ENCODE results near the gene RTL3. TPM values are rescaled to one million over a fixed set of nuclear protein-coding genes. Genes with fewer than 3 reads are reported as not detected.

The RTL3 gene
- under 0.01 and 0.11 TPM in 2 replicates for total RNA-seq (2014; rRNA removed; shearing (Covaris generic))
- polyA plus RNA-seq (2016; fragmentation: Nextera tagmentation; extraction: Ambion mirVana) = 0.18 and 0.39 TPM in 2 replicates

GRCh38 chrX:78658845-78659744 is at the start of gene RTL3:
RTL3 (minus strand) TSS chrX:78659328; CDS start chrX:78658420, 908 bp downstream.
- H3K9me2 ChIP-seq (ENCODE audit: insufficient read depth) = no peaks in the 10 kb centered on the region
- no peaks in the 10 kb centered on the region for H4K20me1 ChIP-seq (ENCODE audit: insufficient read depth)
- H3K4me3 ChIP-seq = no peak within 1 kb of the TSS
- H3K4me2 ChIP-seq (ENCODE audit: unreplicated experiment) = peak within 1 kb of the TSS; percentile 68
- peak within 1 kb of the TSS; percentile 64 for H3K9ac ChIP-seq
- no peaks in the 10 kb centered on the region for H3K79me2 ChIP-seq (ENCODE audit: insufficient read depth)
- peak within 1 kb of the TSS; percentile 93 for H3K27ac ChIP-seq
- H3K36me3 ChIP-seq (ENCODE audit: low read depth) = no peaks in the 10 kb centered on the region
- peak; percentile 83 for DNase-seq
- TF ChIP-seq EZH2 (IDR thresholded peaks at IDR 0.05; ENCODE audit: insufficient read depth, poor library complexity, severe bottlenecking) (no peak), EZH2phosphoT487 (IDR thresholded peaks at IDR 0.05; ENCODE audit: insufficient read depth, low read depth) (no peak)
- 4 to 10% methylated on average over 3 of the region's 3 CpGs for WGBS, 2 experiments (ENCODE audit: low coverage in 1 of 2, low lambda C conversion rate in 2 of 2, missing lambda C conversion rate in 2 of 2)
- in situ Hi-C loops (cut with MboI) = no loop called here
- H2AFZ ChIP-seq = no peak within 1 kb of the TSS
- no peaks in the 10 kb centered on the region for H3K27me3 ChIP-seq (replicated peaks; ENCODE audit: insufficient read depth)
- H3F3A ChIP-seq (ENCODE audit: insufficient read depth) = peaks cover 10% of the 10 kb centered on the region; the same call in 1 of the 2 replicates
- no peaks in the 10 kb centered on the region for H3K9me3 ChIP-seq (ENCODE audit: low read depth)
- peaks cover 32% of the 10 kb centered on the region for H3K4me1 ChIP-seq (ENCODE audit: insufficient read depth)

- no peaks in the 10 kb centered on the region for H3K79me2 ChIP-seq (ENCODE audit: insufficient read depth)
- no peaks in the 10 kb centered on the region for H3F3A ChIP-seq (ENCODE audit: insufficient read depth)
- H3K4me2 ChIP-seq (ENCODE audit: unreplicated experiment) = no peak overlapping the region
- no peaks in the 10 kb centered on the region for H3K9me2 ChIP-seq (ENCODE audit: insufficient read depth)
- H3K27me3 ChIP-seq (replicated peaks; ENCODE audit: insufficient read depth) = no peaks in the 10 kb centered on the region
- H3K9ac ChIP-seq = no peak overlapping the region
- no peaks in the 10 kb centered on the region for H3K36me3 ChIP-seq (ENCODE audit: low read depth)
- H3K27ac ChIP-seq = no peak overlapping the region
- TF ChIP-seq EZH2phosphoT487 (IDR thresholded peaks at IDR 0.05; ENCODE audit: insufficient read depth, low read depth) = no peak
- TF ChIP-seq EZH2 (IDR thresholded peaks at IDR 0.05; ENCODE audit: insufficient read depth, poor library complexity, severe bottlenecking) = no peak
- 33 to 35% methylated on average over 1 to 2 of the region's 2 CpGs for WGBS, 2 experiments (ENCODE audit: low coverage in 1 of 2, low lambda C conversion rate in 2 of 2, missing lambda C conversion rate in 2 of 2)
- DNase-seq = no peak
- no peak overlapping the region for H2AFZ ChIP-seq
- H3K4me3 ChIP-seq = no peak overlapping the region
- no peaks in the 10 kb centered on the region for H4K20me1 ChIP-seq (ENCODE audit: insufficient read depth)
- no peaks in the 10 kb centered on the region for H3K4me1 ChIP-seq (ENCODE audit: insufficient read depth)
- in situ Hi-C loops (cut with MboI) = no loop called here
- H3K9me3 ChIP-seq (ENCODE audit: low read depth) = no peaks in the 10 kb centered on the region
Observed at GRCh38 chrX:78708816-78709215, 49.7 kb upstream of the RTL3 start.

GRCh38 chrX:78708262-78708661 is 49.1 kb upstream of the RTL3 start:
- H3K4me3 ChIP-seq = no peak overlapping the region
- no peaks in the 10 kb centered on the region for H3K9me2 ChIP-seq (ENCODE audit: insufficient read depth)
- no peaks in the 10 kb centered on the region for H4K20me1 ChIP-seq (ENCODE audit: insufficient read depth)
- H3K4me2 ChIP-seq (ENCODE audit: unreplicated experiment) = no peak overlapping the region
- no peaks in the 10 kb centered on the region for H3F3A ChIP-seq (ENCODE audit: insufficient read depth)
- H3K36me3 ChIP-seq (ENCODE audit: low read depth) = no peaks in the 10 kb centered on the region
- DNase-seq = peak; percentile 57
- H3K9me3 ChIP-seq (ENCODE audit: low read depth) = no peaks in the 10 kb centered on the region
- H3K4me1 ChIP-seq (ENCODE audit: insufficient read depth) = no peaks in the 10 kb centered on the region
- no peaks in the 10 kb centered on the region for H3K27me3 ChIP-seq (replicated peaks; ENCODE audit: insufficient read depth)
- WGBS, 2 experiments (ENCODE audit: low coverage in 1 of 2, low lambda C conversion rate in 2 of 2, missing lambda C conversion rate in 2 of 2) = 0% methylated on average over 1 to 2 of the region's 2 CpGs
- in situ Hi-C loops (cut with MboI) = no loop called here
- no peak for TF ChIP-seq EZH2 (IDR thresholded peaks at IDR 0.05; ENCODE audit: insufficient read depth, poor library complexity, severe bottlenecking)
- no peak for TF ChIP-seq EZH2phosphoT487 (IDR thresholded peaks at IDR 0.05; ENCODE audit: insufficient read depth, low read depth)
- no peak overlapping the region for H2AFZ ChIP-seq
- H3K79me2 ChIP-seq (ENCODE audit: insufficient read depth) = no peaks in the 10 kb centered on the region
- no peak overlapping the region for H3K27ac ChIP-seq
- no peak overlapping the region for H3K9ac ChIP-seq

GRCh38 chrX:78706071-78706470 is 46.9 kb upstream of the RTL3 start:
- no peaks in the 10 kb centered on the region for H3K9me2 ChIP-seq (ENCODE audit: insufficient read depth)
- H3K4me2 ChIP-seq (ENCODE audit: unreplicated experiment) = no peak overlapping the region
- no peak overlapping the region for H3K27ac ChIP-seq
- no peaks in the 10 kb centered on the region for H3K9me3 ChIP-seq (ENCODE audit: low read depth)
- no peak for TF ChIP-seq EZH2phosphoT487 (IDR thresholded peaks at IDR 0.05; ENCODE audit: insufficient read depth, low read depth)
- no peak for TF ChIP-seq EZH2 (IDR thresholded peaks at IDR 0.05; ENCODE audit: insufficient read depth, poor library complexity, severe bottlenecking)
- in situ Hi-C loops (cut with MboI) = no loop called here
- no peaks in the 10 kb centered on the region for H4K20me1 ChIP-seq (ENCODE audit: insufficient read depth)
- no peak overlapping the region for H2AFZ ChIP-seq
- DNase-seq = no peak
- H3K79me2 ChIP-seq (ENCODE audit: insufficient read depth) = no peaks in the 10 kb centered on the region
- no peaks in the 10 kb centered on the region for H3K4me1 ChIP-seq (ENCODE audit: insufficient read depth)
- H3K9ac ChIP-seq = no peak overlapping the region
- H3K4me3 ChIP-seq = no peak overlapping the region
- WGBS, 2 experiments (ENCODE audit: low coverage in 1 of 2, low lambda C conversion rate in 2 of 2, missing lambda C conversion rate in 2 of 2) = 43 to 52% methylated on average over 2 of the region's 2 CpGs
- no peaks in the 10 kb centered on the region for H3K36me3 ChIP-seq (ENCODE audit: low read depth)
- H3F3A ChIP-seq (ENCODE audit: insufficient read depth) = no peaks in the 10 kb centered on the region
- H3K27me3 ChIP-seq (replicated peaks; ENCODE audit: insufficient read depth) = no peaks in the 10 kb centered on the region

Data from GM23248 (cell line).